ENCODE results near the gene LEMD3. TPM values are rescaled to one million over a fixed set of nuclear protein-coding genes. Genes with fewer than 3 reads are reported as not detected.

Gene LEMD3
- 7.2 to 13.6 TPM (median 10.6 TPM) in 5 replicates for total RNA-seq (2022; extraction: Qiagen RNA extraction; ENCODE audit: low read depth)

GRCh38 chr12:65169320-65170208 lies at the start of gene LEMD3:
TSS of gene LEMD3 (plus strand) at chr12:65169583. CDS start at chr12:65169597, 14 bp downstream.

GRCh38 chr12:65121049-65121955 lies 48.1 kb upstream of the LEMD3 start, which contains the start of gene WIF1:
TSS of gene WIF1 (minus strand) at chr12:65121305. CDS start at chr12:65121191, 114 bp downstream.

GRCh38 chr12:65278576-65279368 lies 109.4 kb downstream of the LEMD3 start, which contains the start of gene MSRB3:
TSS of gene MSRB3 (plus strand) at chr12:65278683. CDS start at chr12:65308580, 29,897 bp downstream.

Other genes with a start within 250 kb of the LEMD3 start
- not detected in 5 replicates for gene WIF1, start 48.3 kb upstream of the LEMD3 start, total RNA-seq (2022; extraction: Qiagen RNA extraction; ENCODE audit: low read depth)
- 20.5 to 25.4 TPM (median 21.0 TPM) in 5 replicates for gene MSRB3, start 109.1 kb downstream of the LEMD3 start, total RNA-seq (2022; extraction: Qiagen RNA extraction; ENCODE audit: low read depth)

Data from A549 treated with GW870086 at 1 μM for 4 hours (cell line).